ENCODE results near the gene ZNF407.

The ZNF407 gene

GRCh38 chr18:74832999-74833398, 235.3 kb downstream of the ZNF407 start:
- Mint-ChIP-seq H3K4me3 (no peak overlapping the region), H3K36me3 (peaks cover 22% of the 10 kb centered on the region), H3K27me3 (no peaks in the 10 kb centered on the region)

GRCh38 chr18:74834424-74835309, 237.0 kb downstream of the ZNF407 start:
- no peak overlapping the region for H3K4me3 Mint-ChIP-seq
- peaks cover 30% of the 10 kb centered on the region for H3K36me3 Mint-ChIP-seq
- H3K9me3 Mint-ChIP-seq (ENCODE audit: low read depth) = no peaks in the 10 kb centered on the region
- H3K27ac Mint-ChIP-seq = no peak overlapping the region
- no peaks in the 10 kb centered on the region for H3K27me3 Mint-ChIP-seq
- peaks cover 25% of the 10 kb centered on the region for H3K4me1 Mint-ChIP-seq (ENCODE audit: low read depth)

More at GRCh38 chr18:74832999-74833398, 235.3 kb downstream of the ZNF407 start:
- H3K27ac Mint-ChIP-seq = no peak overlapping the region
- H3K4me1 Mint-ChIP-seq (ENCODE audit: low read depth) = peaks cover 17% of the 10 kb centered on the region
- H3K9me3 Mint-ChIP-seq (ENCODE audit: low read depth) = no peaks in the 10 kb centered on the region

DNA sequence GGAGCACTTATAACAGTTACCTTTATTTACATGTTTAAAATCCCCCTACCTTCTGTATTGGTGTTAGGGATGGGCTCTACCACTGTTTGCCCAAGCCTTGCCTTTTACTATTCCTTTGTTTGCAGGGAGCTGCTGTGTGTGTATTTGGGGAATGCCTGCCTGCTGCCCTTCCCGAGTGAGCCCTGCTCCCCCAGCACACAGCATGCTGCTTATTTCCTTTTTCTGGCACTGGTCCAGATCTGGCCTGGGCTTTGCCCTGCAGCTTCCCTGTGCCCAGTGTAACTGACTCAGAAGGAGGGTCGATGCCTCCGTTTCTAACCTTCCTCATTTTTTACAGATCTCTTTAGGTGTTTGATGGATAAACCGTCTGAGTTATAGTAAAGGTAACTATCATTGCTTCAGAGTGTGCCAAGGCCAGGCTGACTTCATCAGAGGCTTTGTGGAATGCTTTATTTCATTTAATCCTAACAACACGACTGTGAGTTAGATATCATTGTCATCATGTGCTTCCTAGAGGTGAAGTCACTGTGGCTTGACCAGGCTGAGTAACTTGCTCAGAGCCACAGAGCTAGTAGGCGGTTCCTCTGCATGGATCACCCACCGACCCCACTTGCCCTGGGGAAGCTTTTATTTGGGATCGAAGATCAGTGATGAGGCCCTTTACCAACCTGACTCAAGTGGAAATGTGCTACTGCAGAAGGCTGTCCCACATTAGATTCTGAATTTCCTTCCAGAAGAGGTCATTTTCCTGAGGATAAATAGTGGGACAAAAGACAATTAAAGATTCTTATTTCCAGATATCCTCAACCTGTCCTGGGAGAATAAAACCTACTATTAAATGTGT, 238.8 kb downstream of the ZNF407 start:
- Mint-ChIP-seq H3K36me3 (peaks cover 33% of the 10 kb centered on the region), H3K27ac (no peak overlapping the region), H3K4me1 (ENCODE audit: low read depth) (peaks cover 39% of the 10 kb centered on the region)

DNA sequence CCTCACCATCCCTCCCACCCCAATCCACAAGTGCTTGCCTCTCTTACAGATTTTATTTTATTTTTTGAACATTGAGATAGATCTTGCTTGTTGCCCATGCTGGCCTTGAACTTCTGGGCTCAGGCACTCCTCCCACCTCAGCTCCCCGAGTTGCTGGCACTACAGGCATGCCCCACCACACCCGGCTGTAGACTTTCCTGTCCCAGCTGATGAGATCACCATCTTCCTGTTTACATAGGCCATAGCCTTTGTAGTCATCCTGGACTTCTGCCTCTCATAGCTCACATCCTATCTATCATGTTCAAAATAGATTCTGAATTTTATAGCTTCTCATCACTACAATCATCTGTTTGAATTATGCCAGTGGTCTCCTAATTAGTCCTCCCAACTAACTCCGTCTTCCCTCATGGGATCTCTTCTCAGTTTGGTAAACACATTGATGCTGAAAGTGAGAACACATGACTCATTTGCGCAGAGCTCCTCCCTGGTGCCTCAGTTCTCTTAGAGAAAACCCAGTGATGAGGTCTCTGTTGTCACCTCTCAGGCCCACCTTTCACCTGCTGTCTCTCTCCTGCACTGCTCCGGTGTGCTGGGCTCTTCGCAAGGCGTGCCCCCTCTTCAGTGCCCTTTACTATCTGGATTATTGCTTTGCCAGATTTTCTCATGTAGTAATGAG, 243.0 kb downstream of the ZNF407 start:
- no peak overlapping the region for H3K27ac Mint-ChIP-seq
- H3K9me3 Mint-ChIP-seq (ENCODE audit: low read depth) = no peaks in the 10 kb centered on the region
- H3K27me3 Mint-ChIP-seq = no peaks in the 10 kb centered on the region
- peaks cover 23% of the 10 kb centered on the region for H3K36me3 Mint-ChIP-seq
- peaks cover 36% of the 10 kb centered on the region for H3K4me1 Mint-ChIP-seq (ENCODE audit: low read depth)
- no peak overlapping the region for H3K4me3 Mint-ChIP-seq

More for the DNA sequence above, 238.8 kb downstream of the ZNF407 start:
- Mint-ChIP-seq H3K4me3 (no peak overlapping the region), H3K9me3 (ENCODE audit: low read depth) (no peaks in the 10 kb centered on the region), H3K27me3 (no peaks in the 10 kb centered on the region)

DNA sequence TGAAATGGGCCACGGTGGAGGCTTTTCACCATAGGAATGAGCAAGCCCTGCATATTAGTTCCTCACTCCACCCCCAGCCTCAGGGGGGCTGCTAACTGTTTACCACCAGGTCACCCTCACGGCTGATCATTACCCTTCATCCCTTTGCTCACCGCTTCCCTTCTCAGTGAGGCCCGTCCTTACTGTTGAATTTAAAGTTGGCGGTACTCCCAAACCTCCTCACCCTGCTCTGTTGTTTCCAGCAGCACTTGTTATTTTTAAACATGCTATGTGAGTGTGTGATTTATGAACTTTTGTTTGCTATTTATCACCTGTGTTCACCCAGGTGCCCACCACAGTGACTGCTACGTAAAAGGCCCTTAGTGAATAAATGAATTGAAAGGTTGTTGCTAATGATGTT, 243.6 kb downstream of the ZNF407 start:
- no peaks in the 10 kb centered on the region for H3K27me3 Mint-ChIP-seq
- H3K27ac Mint-ChIP-seq = no peak overlapping the region
- H3K4me1 Mint-ChIP-seq (ENCODE audit: low read depth) = peaks cover 36% of the 10 kb centered on the region
- no peak overlapping the region for H3K4me3 Mint-ChIP-seq
- no peaks in the 10 kb centered on the region for H3K9me3 Mint-ChIP-seq (ENCODE audit: low read depth)
- peaks cover 23% of the 10 kb centered on the region for H3K36me3 Mint-ChIP-seq

DNA sequence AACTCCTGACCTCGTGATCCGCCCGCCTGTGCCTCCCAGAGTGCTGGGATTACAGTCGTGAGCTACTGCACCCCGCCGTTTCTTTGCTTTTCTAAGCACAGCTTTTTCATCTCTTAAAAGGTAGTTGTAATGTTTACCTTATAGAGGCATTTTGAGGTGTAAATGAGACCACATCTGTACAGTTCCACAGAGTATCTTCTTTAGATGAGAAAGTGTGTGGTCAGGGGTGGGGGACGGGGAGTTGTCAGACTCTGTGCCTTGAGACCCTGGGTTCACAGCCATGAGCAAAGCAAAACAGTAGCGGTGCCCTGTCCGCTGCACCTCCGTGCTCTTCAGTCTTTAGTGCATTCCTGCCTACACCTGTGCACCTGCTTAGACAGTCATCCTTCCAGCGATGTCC, 251.6 kb downstream of the ZNF407 start:
- Mint-ChIP-seq H3K27ac (no peak overlapping the region), H3K36me3 (peaks cover 12% of the 10 kb centered on the region), H3K4me3 (no peak overlapping the region), H3K9me3 (ENCODE audit: low read depth) (no peaks in the 10 kb centered on the region), H3K27me3 (no peaks in the 10 kb centered on the region), H3K4me1 (ENCODE audit: low read depth) (peaks cover 9% of the 10 kb centered on the region)

GRCh38 chr18:74856434-74856833, 258.8 kb downstream of the ZNF407 start:
- Mint-ChIP-seq H3K27me3 (no peaks in the 10 kb centered on the region), H3K9me3 (ENCODE audit: low read depth) (no peaks in the 10 kb centered on the region), H3K4me3 (no peak overlapping the region), H3K4me1 (ENCODE audit: low read depth) (no peaks in the 10 kb centered on the region), H3K36me3 (peaks cover 3% of the 10 kb centered on the region), H3K27ac (no peak overlapping the region)

DNA sequence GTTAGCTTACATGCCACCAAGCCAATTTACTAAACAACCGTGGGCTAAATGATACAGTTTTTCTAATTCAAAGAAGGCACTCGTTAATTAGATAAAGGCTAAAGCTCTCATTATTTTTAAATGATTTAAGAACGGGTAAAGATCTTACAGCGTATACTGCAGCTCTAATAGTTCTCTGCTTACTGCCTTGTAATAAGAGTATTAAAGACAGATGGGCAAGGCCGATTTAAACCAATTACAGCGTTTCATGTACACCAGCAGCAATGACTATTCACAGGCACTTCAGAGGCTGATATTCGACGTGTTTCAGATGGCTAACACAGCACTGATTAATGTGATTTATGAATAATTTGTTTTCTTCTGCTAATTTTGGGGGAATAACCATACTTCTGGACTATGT, 259.3 kb downstream of the ZNF407 start:
- no peaks in the 10 kb centered on the region for H3K9me3 Mint-ChIP-seq (ENCODE audit: low read depth)
- no peaks in the 10 kb centered on the region for H3K4me1 Mint-ChIP-seq (ENCODE audit: low read depth)
- no peaks in the 10 kb centered on the region for H3K27me3 Mint-ChIP-seq
- peaks cover 3% of the 10 kb centered on the region for H3K36me3 Mint-ChIP-seq
- no peak overlapping the region for H3K27ac Mint-ChIP-seq
- H3K4me3 Mint-ChIP-seq = no peak overlapping the region

- Mint-ChIP-seq H3K9me3 (ENCODE audit: low read depth) (no peaks in the 10 kb centered on the region), H3K27me3 (no peaks in the 10 kb centered on the region), H3K27ac (no peak overlapping the region), H3K36me3 (peaks cover 3% of the 10 kb centered on the region), H3K4me3 (no peak overlapping the region), H3K4me1 (ENCODE audit: low read depth) (no peaks in the 10 kb centered on the region)
Observed at GRCh38 chr18:74857901-74858300, 260.2 kb downstream of the ZNF407 start.

DNA sequence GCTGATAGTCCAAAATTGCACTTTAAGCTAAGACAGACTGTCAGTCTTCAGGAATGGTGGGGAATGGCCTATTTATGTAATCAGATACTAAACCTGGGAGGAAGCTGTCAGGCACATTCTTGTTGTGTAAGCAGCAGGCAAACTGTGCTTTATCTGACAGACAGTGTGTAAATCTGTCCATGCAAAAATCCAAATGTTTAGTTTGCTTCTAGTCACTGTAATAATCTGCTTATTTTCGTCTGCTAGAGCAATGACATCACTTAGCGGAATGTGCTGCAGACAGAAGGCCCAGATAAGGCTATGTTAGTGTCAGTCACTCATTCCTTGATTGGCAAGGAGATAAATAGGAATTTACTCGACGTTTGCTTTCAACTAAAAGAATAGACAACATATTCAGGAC, 263.5 kb downstream of the ZNF407 start:
- Mint-ChIP-seq H3K9me3 (ENCODE audit: low read depth) (no peaks in the 10 kb centered on the region), H3K27ac (no peak overlapping the region), H3K27me3 (no peaks in the 10 kb centered on the region), H3K36me3 (no peaks in the 10 kb centered on the region), H3K4me1 (ENCODE audit: low read depth) (no peaks in the 10 kb centered on the region), H3K4me3 (no peak overlapping the region)

- H3K27me3 Mint-ChIP-seq = no peaks in the 10 kb centered on the region
Observed at GRCh38 chr18:74862094-74862493, 264.4 kb downstream of the ZNF407 start.

DNA sequence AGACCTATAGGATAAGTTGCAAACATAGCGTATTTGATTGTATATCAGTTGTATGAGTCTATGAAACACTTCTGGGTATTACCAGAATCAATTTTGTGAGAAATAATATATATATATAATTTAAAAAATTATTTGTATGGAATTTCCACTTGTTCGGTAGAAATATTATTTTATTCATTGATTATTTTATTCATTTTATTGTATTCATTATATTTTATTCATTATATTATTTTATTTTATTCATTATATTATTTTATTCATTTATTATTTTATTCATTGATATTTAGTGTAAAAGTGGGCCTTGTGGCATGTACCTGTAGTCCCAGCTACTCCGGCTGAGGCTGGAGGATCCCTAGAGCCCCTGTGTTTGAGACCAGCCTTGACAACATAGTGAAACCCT, 268.9 kb downstream of the ZNF407 start:
- H3K9me3 Mint-ChIP-seq (ENCODE audit: low read depth) = no peaks in the 10 kb centered on the region
- H3K27ac Mint-ChIP-seq = no peak overlapping the region
- no peaks in the 10 kb centered on the region for H3K4me1 Mint-ChIP-seq (ENCODE audit: low read depth)
- H3K36me3 Mint-ChIP-seq = no peaks in the 10 kb centered on the region
- H3K27me3 Mint-ChIP-seq = no peaks in the 10 kb centered on the region
- H3K4me3 Mint-ChIP-seq = no peak overlapping the region

More at GRCh38 chr18:74862094-74862493, 264.4 kb downstream of the ZNF407 start:
- Mint-ChIP-seq H3K9me3 (ENCODE audit: low read depth) (no peaks in the 10 kb centered on the region), H3K27ac (no peak overlapping the region), H3K4me1 (ENCODE audit: low read depth) (no peaks in the 10 kb centered on the region), H3K4me3 (no peak overlapping the region), H3K36me3 (no peaks in the 10 kb centered on the region)

GRCh38 chr18:74868461-74868860, 270.8 kb downstream of the ZNF407 start:
- Mint-ChIP-seq H3K4me3 (no peak overlapping the region), H3K27ac (no peak overlapping the region), H3K27me3 (no peaks in the 10 kb centered on the region), H3K36me3 (no peaks in the 10 kb centered on the region), H3K9me3 (ENCODE audit: low read depth) (no peaks in the 10 kb centered on the region), H3K4me1 (ENCODE audit: low read depth) (no peaks in the 10 kb centered on the region)

GRCh38 chr18:74869904-74870863, 272.5 kb downstream of the ZNF407 start:
- Mint-ChIP-seq H3K4me3 (no peak overlapping the region), H3K27ac (no peak overlapping the region), H3K9me3 (ENCODE audit: low read depth) (no peaks in the 10 kb centered on the region), H3K4me1 (ENCODE audit: low read depth) (no peaks in the 10 kb centered on the region), H3K36me3 (no peaks in the 10 kb centered on the region), H3K27me3 (no peaks in the 10 kb centered on the region)
